ENCODE data around the gene RTF1.
"Not testable (repeated sequence)": the region's sequence is repeated elsewhere in the genome, so short reads cannot be mapped to it uniquely, and the experiment has no call there.

The RTF1 gene

DNA sequence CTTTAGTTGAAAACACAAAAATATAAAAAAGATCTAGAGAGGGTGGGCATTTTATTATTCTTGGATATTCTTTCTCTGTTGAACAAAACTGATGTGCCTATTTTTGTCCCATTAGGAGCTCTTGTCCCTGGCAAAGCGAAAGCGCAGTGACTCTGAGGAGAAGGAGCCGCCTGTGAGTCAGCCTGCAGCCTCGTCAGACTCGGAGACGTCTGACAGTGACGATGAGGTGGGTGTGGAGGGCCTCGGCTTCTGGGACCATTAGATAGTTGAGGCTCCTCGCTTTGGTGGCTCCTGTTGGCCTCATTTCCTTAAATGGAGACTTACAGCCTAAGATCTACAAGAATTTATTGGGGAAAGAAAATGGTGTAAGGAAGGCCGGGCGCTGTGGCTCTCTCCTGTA lies 21.3 kb downstream of the RTF1 start:
- no peak for FAIRE-seq

DNA sequence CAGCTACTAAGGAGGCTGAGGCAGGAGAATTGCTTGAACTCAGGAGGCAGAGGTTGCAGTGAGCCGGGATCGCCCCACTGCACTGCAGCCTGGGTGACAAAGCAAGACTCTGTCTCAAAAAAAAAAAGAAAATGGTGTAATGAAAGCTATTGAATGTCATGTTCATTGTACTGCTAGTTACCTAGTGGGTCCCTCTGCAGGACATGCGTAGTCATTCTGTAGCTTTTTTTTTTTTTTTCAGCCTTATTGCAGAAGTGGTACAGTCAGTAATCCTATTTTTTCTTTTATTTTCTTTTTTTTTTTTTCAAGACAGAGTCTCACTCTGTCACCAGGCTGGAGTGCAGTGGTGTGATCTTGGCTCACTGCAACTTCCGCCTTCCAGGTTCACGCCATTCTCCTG lies 21.9 kb downstream of the RTF1 start:
- not testable (repeated sequence) for FAIRE-seq

DNA sequence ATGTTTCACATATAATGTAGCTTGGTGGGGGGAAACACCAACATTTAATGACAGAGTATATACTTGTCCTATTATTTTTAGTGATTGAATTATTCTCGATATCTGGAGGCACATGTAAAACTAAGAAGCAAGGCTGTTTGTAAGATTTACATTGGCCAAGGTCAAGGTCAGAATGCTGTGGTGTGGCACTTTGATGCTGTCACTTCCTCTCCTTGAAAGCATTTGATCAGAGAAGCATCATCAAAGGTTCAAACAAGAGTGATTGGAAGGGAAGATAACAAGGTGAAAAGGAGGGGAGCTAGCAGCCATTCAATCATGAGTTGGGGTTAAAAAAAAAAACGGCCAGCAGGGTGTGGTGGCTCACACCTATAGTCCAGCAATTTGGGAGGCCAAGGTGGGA lies 26.4 kb downstream of the RTF1 start:
- FAIRE-seq = no peak

GRCh38 chr15:41445399-41445798 lies 28.5 kb downstream of the RTF1 start:
- no peak for FAIRE-seq

DNA sequence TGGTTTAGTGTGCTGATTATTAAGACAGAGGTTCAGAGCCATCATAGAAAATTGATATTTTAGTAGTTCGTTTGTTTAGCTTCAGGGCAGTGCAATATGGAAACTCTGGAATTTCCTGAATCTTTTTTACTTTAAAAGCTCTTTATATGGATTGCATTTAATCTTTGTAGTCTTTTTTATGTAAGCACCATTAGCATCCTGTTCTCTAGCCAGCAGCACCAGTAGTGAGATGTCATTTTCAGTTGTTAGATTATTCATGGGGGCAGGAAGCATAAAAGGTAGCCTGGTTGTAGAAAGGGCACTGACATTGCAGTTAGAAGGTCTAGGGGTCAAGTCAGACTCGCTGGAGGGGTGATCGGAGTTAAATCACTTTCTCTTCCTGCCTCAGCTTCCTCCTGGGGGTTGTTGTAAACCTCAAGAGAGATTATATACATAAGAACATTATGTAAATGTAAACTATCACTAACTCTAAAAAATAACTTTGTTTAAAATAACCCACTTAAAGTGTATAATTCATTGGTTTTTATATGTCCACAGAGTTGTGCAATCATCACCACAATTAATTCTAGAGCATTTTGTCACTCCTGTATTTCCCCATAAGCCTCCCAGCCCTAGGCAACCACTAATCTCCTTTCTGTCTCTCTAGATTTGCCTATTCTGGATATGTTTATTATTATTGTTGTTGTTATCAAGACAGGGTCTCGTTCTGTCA lies 45.3 kb downstream of the RTF1 start:
- no peak for FAIRE-seq

GRCh38 chr15:41464889-41465580 lies 48.1 kb downstream of the RTF1 start:
- no peak for FAIRE-seq

DNA sequence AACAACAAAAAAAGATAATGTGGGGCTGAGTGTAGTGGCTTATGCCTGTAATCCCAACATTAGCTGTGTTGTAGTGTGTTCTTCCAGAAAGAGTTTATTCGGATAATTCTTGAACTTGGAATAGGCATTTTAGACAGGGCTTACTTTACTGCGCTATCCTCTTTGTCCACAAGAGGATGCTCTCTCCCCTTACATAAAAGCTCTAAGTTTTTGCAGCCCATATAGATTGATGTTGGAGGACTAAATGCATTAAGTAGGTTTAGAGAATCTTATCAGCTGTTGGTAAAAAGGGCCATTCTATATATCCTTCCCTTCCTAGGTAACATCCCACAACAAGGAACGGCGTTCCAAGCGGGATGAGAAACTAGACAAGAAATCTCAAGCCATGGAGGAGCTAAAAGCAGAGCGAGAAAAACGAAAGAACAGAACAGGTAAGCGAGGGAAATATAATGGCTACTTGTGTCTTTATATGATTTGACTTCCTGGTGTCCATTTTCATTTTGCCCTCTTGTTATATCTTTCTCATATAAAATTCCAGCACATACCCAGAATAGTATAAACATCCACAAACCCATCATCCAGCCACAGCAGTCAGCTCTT lies 49.0 kb downstream of the RTF1 start:
- FAIRE-seq = no peak

- no peak for FAIRE-seq
Measured at GRCh38 chr15:41466711-41467110, 49.8 kb downstream of the RTF1 start.

DNA sequence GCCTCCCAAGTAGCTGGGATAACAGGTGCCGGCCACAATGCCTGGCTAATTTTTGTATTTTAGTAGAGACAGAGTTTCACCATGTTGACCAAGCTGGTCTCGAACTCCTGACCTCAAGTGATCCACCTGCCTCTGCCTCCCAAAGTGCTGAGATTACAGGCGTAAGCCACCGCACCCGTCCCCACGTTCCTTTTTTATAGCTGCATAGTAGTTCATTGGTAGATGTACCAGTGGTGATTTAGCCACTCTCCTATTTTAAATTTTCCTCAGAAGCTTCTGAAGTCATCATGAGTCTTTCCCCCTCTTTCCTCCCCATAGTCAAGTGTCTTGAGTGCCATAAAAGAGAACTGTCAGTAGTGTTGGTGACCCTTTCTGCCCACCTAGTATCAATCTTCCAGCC lies 52.7 kb downstream of the RTF1 start:
- not testable (repeated sequence) for FAIRE-seq

DNA sequence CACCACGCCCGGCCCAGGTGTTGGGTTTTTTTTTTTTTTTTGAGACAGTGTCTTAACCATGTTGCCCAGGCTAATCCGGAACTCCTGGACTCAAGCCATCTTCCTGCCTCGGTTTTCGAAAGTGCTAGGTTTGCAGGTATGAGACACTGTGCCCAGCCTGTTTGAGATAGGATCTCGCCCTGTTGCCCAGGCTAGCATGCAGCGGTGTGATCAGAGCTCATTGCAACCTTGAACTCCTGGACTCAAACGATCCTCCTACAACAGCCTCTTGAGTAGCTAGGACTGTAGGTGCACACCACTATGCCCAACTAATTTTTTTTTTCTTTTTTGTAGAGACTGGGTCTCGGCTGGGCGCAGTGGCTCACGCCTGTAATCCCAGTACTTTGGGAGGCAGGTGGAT lies 56.5 kb downstream of the RTF1 start:
- no peak for FAIRE-seq

DNA sequence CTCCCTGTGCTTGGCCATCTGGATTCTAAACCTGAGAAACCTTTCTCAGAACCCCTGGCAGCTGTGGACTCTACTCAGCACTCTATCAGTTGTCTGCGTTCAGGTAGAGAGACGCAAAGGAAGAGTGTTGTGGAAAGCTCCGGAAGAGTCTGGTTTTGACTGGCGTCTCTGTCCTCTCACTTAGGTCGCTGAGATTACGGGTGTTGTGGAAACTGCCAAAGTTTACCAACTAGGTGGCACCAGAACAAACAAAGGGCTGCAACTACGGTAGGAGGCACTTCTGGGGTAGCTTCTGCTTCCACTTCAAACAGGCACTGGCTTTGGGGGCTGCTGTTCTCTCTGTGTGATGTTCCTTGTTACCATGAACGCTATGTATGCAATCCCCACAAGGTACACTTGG lies 57.5 kb downstream of the RTF1 start:
- FAIRE-seq = no peak

DNA sequence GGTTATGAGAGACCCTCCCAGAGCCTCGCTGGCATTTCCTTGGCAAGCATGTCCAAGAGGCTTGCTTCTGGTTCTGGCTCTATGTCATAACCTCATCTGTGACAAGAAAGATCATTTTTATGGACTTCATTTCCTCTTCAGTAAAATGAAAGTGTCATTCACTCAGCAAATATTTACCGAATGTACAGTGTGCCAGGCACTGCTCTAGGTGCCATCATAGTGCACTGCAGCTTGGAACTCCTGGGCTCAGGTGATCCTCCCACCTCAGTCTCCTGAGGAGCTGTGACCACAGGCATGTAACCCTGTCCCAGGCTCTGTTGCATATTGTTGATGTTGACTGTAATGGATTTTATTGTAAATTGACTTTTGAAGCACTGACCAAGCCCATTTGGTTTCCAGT lies 58.0 kb downstream of the RTF1 start:
- no peak for FAIRE-seq

- no peak for FAIRE-seq
Measured at GRCh38 chr15:41476416-41477048, 59.6 kb downstream of the RTF1 start.

GRCh38 chr15:41480396-41481140 lies 63.7 kb downstream of the RTF1 start:
- no peak for FAIRE-seq

DNA sequence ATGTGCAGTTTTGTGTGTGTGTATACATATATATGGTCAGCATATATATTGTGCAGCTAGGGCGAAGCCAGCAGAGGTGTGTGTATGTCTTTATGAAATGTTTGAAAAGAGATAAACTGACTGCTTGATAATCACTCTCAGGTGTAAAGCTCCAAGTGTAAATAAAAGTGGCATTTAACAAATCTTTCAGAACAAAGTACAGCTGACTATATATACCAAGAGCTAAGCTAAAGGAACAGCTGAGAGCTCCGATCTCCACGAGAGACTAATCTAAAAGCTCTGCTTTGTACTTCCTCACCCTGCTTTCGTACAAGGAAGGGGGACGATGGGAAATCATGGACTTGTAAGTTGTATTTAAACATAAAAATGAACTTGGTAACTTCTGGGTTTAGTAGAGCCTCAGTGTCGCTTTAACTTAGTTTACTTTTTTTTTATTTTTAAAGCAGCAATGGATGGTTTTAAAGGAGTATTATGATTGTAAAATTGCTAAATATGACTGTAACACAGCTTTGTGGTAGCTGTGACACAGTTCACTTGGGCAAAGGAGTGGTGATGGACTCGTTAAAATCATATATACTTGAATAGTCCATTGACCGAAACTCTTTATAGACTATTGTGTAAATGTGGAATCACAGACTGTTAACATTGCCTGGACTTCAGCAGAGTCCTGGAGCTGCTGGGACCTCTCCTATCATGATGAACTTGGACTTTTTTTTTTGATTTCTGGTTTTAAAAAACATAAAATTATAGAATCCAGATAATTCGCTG lies 65.4 kb downstream of the RTF1 start:
- no peak for FAIRE-seq

DNA sequence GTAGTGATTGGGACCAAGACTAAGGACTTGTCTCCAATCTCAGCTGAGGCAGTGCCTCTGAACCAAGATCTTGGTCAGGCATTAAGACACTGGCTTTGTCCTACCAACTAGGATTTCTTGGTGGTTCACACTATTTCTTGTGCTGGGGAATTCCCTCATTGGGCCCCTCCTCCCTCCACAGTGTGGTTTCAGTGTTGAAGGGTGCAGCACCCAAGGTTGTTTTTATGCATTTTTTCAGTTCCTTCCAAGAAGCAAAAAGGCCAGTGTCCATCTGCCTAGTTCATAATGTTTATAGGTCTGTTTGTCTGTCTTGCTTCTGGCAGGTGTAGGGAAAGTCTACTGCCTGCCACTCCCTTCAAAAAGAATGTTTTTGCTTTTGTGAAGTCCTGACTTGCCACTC lies 66.2 kb downstream of the RTF1 start:
- FAIRE-seq = no peak

- no peak for FAIRE-seq
Measured at GRCh38 chr15:41483519-41483918, 66.6 kb downstream of the RTF1 start.

GRCh38 chr15:41484937-41485625 lies 68.2 kb downstream of the RTF1 start:
- FAIRE-seq = no peak

GRCh38 chr15:41486286-41486685 lies 69.4 kb downstream of the RTF1 start:
- no peak for FAIRE-seq

GRCh38 chr15:41487381-41487780 lies 70.5 kb downstream of the RTF1 start:
- FAIRE-seq = no peak

GRCh38 chr15:41487802-41488201 lies 70.9 kb downstream of the RTF1 start:
- no peak for FAIRE-seq

- no peak for FAIRE-seq
Measured at GRCh38 chr15:41489641-41490040, 72.7 kb downstream of the RTF1 start.
